ENCODE data around the gene CD28.

The CD28 gene

DNA sequence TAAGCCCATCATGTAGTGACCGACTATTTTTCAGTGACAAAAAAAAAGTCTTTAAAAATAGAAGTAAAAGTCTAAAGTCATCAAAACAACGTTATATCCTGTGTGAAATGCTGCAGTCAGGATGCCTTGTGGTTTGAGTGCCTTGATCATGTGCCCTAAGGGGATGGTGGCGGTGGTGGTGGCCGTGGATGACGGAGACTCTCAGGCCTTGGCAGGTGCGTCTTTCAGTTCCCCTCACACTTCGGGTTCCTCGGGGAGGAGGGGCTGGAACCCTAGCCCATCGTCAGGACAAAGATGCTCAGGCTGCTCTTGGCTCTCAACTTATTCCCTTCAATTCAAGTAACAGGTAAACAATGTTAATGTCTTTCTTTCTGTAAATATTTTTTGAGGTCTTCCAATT, at the start of gene CD28:
TSS of gene CD28 (plus strand) at position 237 of the 400 bp plus-strand sequence. CDS start at position 295, 58 bp downstream.
- no peak for DNase-seq

DNA sequence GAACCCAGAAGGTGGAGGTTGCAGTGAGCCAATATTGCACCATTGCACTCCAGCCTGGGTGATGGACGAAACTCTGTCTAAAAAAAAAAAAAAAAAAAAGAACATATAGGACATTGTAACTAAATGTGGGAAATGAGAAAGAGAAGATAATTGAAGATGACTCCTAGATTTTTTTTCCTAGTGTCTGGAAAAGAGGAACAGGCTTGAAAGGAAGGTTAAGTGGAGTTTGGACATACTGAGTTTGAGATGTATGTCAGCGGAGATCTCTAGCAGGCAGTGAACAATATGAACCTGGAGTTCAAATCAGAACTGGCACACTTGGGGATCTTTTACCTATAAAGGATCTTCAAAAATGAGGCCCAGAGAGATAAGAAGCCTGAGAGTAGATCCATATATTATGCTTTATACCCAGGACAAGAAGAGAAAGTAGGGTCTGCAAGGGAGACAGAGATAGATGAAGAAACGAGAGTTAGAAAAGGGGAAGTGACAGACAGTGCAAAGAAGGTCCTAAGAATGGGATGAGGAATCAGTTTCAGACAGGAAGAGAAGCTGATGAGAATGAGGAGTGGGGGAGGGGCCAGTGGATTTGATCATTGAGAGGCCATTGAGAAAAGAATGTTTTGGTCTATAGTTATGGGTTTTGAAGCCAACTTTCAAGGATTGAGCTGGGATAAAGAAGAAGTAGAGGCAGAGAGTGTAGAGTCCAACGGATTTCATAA, 46.9 kb upstream of the CD28 start:
- no peak for DNase-seq

DNA sequence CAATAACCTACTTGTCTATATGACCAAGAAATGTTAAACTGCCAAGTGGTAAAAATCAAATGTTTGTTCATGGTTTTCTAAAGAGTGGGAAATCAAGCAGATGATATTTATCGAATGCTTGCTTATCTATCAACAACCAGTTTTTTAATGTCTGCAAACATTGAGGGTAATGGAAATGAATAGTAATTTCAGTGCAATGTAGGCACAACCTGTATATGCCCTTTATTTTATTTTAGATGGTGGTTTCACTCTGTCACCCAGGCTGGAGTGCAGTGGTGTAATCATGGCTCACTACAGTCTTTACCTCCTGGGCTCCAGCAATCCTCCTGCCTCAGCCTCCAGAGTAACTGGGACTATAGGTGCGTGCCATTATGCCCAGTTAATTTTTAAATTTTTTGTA, 46.0 kb upstream of the CD28 start:
- DNase-seq: no peak

DNA sequence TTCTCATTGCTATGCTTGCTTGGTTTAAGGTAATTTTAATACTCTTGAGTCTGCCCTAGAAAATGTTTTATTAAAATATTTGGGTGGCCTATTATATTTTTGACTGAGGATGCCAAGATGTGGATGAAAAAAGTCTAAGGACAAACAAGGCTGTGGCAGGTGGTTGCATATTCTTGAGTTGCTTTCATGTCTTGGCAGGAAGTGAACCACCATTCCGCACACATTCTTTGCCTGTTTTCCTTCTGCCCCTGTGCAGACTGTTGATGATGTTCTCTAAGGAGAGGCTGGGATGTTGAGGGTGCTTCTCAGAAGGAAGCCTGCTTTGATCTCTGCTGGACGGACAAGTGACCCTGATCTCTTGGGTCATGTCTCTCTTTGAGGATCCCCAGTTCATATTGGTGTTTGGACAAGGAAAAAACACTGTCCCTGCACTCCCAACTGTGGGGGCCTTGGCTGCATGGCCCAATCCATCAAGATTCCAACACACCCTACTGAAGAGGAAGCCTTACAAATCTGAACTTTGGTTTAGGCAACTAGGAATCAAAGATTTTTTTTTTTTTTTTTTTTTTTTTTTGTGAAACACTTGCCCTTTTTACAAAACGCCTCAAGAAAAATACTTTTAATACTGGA, 45.0 kb upstream of the CD28 start:
- no peak for DNase-seq

DNA sequence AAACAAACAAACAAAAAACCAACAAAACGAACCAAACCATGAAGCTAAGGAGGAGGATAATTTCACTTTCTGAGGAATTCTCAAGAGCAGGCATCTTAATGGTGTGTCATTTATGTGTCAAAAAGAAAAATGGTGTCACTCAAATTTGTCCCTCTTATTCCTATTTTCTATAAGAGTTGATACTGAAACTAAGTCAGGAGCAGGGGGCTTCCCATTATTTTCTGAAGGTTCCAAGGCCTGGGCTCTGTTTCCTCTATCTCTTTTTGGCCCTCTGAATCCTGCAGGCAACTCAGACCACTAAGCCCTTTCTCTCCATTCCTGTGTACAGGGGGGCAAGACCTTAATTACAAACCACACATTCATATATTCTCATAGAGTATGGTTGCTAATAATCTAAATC, 44.0 kb upstream of the CD28 start:
- no peak for DNase-seq

DNA sequence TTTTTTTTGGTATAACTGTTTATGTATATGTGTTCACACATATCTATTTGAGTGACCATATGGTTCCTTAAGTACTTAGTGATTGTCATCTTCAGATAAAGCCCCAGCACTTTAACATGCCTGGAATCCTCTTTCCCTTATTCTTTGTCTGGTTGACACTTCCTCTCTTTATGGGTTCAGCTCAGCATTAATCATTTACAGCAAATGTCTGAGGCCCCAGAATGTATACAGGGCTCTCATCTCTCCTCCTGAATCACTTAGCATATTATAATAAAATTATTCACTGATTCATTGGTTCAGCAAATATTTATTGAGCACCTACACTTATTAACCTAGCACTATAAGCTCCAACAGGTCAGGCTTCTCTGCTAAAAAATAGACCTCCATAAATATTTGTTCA, 43.5 kb upstream of the CD28 start:
- no peak for DNase-seq

DNA sequence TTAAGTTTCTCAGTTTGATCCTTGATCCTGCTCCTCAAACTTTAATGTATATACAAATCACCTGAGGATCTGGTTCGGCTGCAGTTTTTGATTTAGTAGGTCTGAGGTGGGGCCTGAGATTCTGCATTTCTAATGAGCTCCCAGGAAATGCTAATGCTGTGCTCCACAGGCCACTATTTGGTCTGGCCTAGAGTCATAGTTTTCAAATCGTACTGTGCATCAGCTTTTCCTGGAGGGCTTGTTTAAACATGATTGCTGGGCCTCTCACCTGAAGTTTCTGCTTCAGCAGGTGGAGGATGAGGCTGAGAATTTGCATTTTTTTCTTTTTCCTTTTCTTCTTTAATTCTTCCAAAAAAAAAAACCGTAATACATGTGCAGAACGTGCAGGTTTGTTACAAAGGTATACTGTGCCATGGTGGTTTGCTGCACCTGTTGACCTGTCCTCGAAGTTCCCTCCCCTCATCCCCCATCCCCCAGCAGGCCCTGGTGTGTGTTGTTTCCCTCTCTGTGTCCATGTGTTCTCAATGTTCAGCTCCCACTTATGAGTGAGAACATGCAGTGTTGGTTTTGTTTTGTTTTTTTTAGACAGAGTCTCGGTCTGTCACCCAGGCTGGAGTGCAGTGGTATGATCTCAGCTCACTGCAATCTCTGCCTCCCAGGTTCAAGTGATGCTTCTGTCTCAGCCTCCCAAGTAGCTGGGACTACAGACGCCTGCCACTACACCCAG, 42.2 kb upstream of the CD28 start:
- DNase-seq: no peak

DNA sequence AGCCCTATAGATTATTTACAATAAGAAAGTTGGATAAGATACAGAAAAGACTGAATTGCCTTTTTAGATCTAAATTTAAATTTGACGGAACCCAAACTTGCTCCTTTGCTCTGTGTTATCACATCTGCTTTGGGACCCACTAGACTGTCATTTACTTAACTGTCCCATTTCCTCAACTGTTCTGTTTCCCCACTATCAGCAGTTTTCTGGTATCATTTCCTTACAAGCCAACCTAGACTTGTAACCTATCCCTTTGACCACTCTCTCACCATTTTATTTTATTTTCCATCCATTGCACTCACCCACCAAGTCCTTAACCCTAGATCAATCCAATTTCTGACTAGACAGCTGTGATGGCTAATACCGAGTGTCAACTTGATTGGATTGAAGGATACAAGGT, 38.6 kb upstream of the CD28 start:
- DNase-seq: no peak

DNA sequence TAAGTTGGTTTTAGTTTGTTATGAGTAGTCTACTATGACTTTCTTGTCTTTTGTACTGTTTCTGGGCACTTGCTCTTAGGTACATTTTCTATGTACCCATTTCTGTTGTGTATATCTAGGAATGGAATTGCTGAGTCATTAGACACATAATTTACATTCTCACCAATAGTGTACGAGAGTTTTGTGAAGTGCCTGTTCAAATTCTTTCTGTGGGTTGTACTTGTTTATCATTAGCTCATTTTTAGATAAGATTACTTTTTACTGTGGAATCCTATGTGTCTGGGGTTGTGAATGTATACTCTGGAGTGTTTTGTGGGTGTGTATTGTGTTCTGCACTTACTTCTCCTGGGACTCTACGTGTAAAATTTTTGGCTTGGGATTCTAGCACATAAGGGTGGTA, 36.6 kb upstream of the CD28 start:
- no peak for DNase-seq

DNA sequence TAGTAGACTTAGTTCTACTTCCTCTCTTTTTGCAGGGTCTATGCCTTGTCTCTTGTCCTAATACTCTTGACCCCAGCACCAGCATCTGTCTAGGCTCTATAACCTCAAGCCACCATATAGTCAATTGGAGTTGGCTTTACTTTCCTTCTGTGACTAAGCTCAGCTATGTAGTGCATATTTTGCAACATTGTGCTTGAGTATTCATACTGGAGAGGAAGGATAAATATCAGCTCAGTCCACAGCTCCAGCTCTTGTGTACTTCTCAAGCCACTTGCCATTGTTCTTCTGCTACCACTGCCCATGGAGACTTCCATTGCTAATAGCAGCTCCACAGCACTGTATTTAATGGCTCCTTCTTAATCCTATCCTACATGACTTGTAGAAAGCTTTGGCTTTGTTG, 35.5 kb upstream of the CD28 start:
- DNase-seq: no peak

DNA sequence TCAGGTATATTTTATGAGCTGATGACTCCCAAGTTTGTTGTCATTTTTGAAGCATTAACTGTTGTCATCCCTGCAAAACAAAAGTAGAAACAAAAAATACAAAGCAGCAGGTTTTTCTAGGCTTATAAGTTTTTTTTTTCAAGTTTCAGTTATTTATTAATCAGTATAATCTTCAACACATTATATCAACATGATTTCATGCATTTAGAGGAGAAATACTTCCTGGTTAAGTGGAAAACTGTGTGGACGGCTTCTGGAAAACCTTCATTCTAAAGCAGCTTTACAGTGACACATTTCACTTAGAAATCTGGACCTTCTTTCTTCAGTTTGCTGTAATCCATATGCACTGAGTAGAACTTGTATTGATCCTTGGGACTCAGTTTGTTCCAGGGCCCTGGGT, 34.6 kb upstream of the CD28 start:
- no peak for DNase-seq

DNA sequence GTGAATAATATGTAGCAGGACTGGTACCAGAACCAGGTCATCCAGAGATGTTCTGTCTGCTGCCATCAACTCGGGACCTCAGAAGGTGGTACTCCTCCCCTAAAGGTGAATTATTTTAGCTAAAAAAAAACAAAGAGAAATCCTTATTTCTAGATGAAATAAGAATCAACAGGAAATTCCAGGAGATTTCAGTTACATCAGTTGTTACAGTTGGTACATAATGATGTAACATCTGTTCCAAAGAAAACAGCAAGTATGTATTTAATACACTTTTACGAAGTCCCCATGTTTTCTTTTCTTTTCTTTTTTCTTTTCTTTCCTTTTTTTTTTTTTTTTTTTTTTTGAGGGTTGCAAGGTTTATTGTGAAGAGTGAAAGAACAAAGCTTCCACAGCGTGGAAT, 33.6 kb upstream of the CD28 start:
- no peak for DNase-seq

DNA sequence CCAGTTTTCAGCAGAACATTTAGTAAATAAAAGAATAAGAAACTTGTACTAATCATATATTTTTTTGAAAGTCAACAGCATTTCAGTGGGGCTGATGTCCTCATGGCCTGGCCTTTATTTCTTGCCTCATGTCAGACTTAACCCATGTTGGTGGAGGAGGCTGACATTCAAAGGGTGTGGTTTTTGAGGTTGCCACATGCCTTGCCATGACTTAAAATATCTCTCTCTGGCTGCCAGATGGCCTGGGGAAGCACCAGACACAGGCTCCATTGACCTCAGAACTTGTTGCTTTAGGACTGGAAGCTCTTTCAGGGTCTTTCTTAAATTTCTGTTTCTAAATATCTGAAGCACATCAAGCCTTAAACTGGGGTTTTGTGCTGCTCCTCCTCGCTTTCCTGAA, 32.5 kb upstream of the CD28 start:
- no peak for DNase-seq

DNA sequence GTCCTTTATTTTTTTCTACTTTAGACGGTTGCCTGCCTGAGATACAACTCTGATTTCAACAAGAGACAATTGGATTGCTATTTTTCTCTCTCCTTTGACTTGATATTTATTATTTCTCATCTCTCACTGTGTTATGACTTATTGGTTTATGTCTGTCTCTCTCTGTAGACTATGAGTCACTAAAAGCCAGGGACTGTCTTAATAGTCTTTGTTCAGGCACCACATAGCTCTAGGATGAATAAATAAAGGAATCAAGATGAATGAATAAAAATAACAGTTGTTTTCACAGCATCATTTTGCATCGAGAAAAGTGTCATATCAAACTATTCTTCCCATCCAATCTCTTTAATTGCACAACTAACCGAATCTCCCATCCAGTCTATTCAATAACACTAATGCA, 31.4 kb upstream of the CD28 start:
- no peak for DNase-seq

DNA sequence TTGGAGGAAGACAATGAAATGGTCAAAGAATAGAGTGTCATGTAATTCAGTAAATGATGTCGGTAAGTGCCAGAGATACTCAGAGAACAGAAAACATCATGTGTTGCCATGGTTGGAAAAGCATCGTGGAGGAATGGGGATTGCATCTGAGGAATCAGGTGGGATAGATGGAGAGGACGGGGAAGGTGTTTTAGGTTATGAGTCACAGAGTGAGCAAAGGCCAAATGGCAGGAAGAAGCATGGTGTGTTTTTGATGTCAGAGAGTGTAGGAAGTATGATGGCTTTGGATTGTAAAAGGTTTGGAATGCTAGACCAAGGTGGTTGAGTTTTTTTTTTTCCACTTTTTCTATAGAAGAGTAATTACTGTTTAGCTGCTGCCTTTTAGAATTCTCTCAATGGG, 27.5 kb upstream of the CD28 start:
- DNase-seq: no peak

DNA sequence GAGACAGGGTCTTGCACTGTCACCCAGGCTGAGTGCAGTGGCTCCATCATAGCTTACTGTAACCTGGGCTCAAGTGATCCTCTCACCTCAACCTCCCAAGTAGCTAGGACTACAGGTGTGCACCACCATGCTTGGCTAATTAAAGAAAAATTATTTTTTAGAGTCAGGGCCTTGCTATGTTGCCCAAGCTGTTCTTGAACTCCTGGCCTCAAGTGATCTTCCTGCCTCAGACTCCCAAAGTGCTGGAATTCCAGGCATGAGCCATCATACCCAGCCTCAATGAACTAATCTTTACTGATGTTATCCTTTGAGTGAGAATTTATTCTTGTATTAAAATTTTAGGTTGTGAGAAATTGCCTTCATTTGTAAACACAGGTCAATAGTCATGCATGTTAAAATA, 27.0 kb upstream of the CD28 start:
- DNase-seq: no peak

DNA sequence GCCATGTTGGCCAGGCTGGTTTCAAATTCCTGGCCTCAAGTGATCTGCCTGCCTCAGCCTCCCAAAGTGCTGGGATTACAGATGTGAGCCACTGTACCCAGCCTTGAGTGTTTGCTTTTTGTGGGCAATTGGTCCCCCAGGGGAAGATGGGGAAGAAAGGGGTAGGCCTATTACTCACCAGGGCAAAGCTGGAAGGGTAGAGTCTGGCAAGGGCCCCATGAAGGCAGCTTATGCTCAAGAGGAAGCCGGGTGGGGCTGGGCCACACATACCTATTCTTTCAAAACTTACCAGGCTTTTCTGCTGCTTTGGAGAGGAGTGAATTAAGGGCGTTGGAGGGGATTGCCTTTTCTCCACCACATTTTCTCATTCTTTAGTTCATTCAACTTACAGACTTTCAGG, 24.5 kb upstream of the CD28 start:
- DNase-seq: no peak

DNA sequence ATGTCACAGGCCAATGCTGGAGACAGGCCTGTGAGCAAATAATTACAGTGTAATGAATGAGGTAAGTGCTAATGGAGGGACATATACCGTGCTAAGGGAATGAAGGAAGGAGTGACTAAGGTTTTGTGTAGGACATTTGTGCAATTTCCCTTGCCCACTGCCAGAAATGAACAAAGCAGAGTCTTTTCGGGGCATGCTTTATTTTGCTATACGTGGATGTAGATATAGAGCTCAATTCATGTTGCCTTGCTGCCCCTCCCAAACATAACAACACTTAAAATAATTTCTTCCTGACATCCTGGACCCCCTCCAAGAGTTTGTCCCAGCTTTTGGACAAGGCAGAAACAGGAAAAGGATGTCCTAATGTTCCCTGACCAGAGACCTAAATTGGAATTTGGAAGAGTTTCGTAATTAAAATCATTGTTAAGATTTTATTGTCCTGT, 23.7 kb upstream of the CD28 start:
- no peak for DNase-seq

DNA sequence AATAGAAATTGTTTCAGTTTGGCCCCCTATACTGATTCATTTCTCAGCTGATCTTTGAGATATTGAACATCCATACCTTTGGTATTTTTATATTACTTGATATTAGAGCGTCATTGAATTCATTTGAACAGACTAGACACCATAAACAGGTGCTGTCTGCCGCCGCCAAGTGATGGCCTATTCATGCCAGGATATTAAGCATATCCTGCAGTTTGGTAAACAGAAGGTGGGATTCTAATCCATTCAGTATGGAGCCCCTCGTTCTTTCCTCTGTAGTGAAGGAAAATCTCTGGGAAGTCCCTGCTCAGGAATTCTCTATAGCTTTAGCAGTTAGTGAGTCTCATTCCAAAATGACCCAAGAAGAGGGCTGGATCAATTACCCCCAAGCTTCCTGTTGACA, 23.0 kb upstream of the CD28 start:
- DNase-seq: no peak

DNA sequence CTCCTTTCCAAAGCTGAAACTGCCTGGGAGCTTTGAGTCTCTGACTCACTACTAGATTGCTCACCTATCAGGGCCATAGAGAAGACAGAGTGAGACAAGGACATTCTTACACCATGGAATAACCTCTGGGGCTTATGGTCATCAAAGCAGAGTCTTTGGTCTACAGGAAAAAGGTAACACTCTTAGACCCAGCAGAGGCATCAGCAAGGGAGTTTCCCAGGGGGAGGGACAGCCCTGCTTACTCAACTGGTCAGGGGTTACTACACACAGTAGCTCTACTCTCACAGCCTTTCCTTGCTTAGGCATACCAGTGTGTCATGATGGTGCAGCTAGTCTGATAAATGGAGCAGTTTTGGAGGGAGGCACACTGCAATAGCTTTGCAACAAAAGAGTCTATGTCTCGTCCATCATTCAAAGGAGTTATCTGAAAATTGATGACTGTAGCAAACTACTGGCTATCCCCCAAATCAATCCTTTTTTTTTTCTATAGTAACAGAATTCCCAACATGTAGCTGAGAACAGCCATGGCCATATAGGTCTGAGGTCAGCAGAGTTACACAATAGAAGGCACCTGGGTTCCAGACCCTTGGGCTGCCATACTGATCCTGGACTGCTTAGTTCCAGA, 22.4 kb upstream of the CD28 start:
- no peak for DNase-seq

DNA sequence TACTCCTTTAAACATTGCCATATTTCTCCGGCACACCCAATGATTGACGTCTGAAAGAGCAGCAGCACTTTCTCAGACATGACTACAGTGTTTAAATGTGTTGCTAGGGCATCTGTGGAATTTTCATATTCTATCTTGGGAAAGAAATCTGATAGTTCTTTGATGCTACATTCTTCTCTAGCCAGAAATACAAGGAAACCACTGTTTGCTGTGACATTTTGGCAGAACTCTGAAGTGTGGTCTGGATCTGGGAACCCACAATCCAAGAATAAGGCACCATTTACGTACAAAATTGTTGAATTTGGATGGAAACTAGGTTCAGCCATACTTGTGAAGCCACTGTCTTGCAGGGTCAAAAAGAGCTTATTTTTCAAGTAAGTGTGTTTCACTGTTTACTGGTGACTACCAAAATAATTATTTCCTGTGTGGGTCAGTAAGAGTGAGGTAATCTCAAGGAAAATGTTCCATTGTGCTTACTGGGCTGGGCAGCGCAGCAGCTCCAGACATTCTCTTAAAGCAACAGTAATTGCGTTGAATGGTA, 21.3 kb upstream of the CD28 start:
- DNase-seq: no peak

DNA sequence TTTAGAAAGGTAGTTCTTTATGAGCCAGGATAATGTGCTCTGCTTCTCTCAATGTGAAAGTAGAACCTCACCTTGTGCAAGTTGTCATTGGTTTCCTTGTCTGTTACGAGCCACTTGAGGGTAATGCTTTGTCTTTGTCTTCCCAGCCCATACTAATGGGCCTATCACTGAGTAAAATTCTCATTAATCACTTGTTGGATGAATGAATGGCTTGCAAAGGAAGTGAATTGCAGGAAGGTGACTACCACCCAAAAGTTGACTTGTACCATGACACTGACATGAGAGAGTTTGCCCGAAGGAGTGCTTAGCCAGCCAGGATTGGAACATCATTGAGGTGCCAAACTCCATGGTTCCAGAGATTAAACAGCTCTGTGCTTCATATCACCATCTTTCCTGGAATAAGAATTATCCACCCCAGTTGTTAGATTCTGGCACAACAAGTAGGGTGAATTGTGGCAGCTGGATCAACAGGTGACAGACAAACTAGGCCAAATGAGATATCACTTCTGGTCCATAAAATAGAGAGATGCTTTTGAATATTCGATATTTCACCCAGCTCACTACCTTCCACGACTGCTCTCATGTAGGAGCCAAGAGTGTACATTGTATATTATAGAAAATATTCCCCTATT, 20.5 kb upstream of the CD28 start:
- DNase-seq: no peak

DNA sequence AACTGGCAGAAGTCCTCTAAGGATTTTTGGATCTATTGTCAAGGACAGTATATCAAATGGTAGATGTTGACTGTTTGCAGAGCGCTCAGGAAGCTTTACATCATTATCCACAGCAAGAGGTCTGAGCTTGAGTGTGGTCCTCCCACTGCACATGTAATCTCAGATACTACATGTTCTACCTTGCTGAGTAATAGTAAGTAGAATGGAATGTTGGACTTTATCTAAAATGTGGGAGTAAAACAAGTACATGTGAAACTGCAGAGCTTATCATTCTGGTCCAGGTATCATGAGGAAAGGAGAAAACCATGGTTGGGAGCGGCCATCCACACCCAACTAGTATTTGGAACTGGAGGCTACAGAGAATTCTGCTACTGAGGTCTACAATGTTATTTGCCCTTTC, 19.3 kb upstream of the CD28 start:
- DNase-seq: no peak

Measured in NCI-H2171 treated with DMSO at 0.1 percent for 48 hours (cell line).